Vagina (tissue), 2 donors: ENCODE data around the gene ARL8B. TPM values are rescaled to one million over a fixed set of nuclear protein-coding genes. Genes with fewer than 3 reads are reported as not detected.

Source experiments
- DNase-seq, 2 donors: peaks; one replicate each; pipeline ENCODE4 v3.0.0-alpha.2; 2017; ENCODE audit errors: extremely low spot score in 2 of 2
- H3K27ac ChIP-seq: fragments of 200-600 bp; sonication (generic); one replicate; pipeline ENCODE4 v1.5.1; 2019
- H3K27me3 ChIP-seq: fragments of 200-600 bp; sonication (generic); one replicate; pipeline ENCODE4 v1.5.1; 2019
- H3K36me3 ChIP-seq, 2 donors: fragments of 200-600 bp; sonication (generic); one replicate each; pipeline ENCODE4 v1.5.1; 2017 to 2019
- H3K4me1 ChIP-seq: fragments of 200-600 bp; sonication (generic); one replicate; pipeline ENCODE4 v1.5.1; 2019
- H3K4me3 ChIP-seq, 2 donors: fragments of 200-600 bp; sonication (generic); 1 replicate in 1 of 2; 2 replicates in 1 of 2; pipeline ENCODE4 v1.5.1; 2016 to 2019
- H3K9me3 ChIP-seq: fragments of 200-600 bp; sonication (generic); one replicate; pipeline ENCODE4 v1.5.1; 2019
- POLR2A ChIP-seq, 2 donors: fragments of 450-650 bp; IDR thresholded peaks; one replicate each; pipeline ENCODE4 v1.6.1; 2017; ENCODE audit warnings: antibody characterized with exemption in 2 of 2, mild to moderate bottlenecking in 2 of 2, moderate library complexity in 2 of 2
- POLR2AphosphoS5 ChIP-seq, 2 donors: sonication (generic); formaldehyde crosslinking; IDR thresholded peaks; one replicate each; pipeline ENCODE4 v1.9.0; 2017; ENCODE audit warnings: antibody characterized with exemption in 2 of 2, mild to moderate bottlenecking in 2 of 2, low read depth in 1 of 2; ENCODE audit not compliant: insufficient read depth in 1 of 2
- intact Hi-C: fragments of 100-400 bp; cut with DNase I; formaldehyde crosslinking; loops from one replicate; pipeline ENCODE4 v1.15.1; 2023
- total RNA-seq: library from RNA; depleted of rRNA; stranded (reverse); fragments of >200 nt; gene quantifications from one replicate; pipeline ENCODE4 v1.2.3, GENCODE V29; 2016
- TF ChIP-seq, protein P1 (sequence below), 3 experiments: fragments of 450-650 bp in 2 of 3; fragments of 200-600 bp in 1 of 3; sonication (generic) in 1 of 3; IDR thresholded peaks; one replicate each; pipeline ENCODE4 v1.5.1; 2017 to 2019; ENCODE audit warnings: antibody characterized with exemption in 3 of 3, mild to moderate bottlenecking in 2 of 3, moderate library complexity in 2 of 3

ARL8B gene
- 44.4 TPM for total RNA-seq

DNA sequence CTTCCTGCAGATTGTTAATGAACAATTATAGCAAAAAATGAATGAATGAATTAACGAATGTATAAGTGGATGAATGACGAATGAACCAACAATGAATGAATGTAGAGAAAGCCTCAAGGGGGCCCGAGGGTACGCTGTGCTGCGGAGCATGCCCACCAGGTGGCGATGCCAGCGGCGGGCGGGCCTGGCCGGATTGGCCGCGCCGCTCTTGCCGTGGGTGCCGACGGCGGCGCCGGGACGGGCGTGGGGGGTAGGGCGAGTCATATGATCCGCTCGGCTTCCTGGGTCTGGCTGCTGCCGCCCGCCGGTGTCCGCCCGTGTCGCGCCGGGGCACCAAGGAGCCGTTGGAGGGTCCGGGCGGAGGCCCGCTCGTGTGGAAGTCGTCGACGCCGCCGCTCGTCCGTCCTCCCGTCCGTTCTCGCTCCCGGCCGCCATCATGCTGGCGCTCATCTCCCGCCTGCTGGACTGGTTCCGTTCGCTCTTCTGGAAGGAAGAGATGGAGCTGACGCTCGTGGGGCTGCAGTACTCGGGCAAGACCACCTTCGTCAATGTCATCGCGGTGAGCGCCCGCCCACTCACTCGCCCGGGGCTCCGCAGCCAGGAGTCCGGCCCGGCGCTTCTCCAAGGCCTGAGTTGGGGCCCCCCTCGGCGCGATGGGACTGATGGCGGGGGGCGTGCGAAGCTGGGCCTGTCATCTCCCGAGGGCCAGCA, at the start of gene ARL8B:
Gene ARL8B (plus strand): TSS at position 263 of the 711 bp plus-strand sequence. CDS start 174 bp downstream, at position 437.
- Histone ChIP-seq H3K4me1 (peaks cover 44% of the 10 kb centered on the region), H3K9me3 (no peaks in the 10 kb centered on the region), H3K27ac (peak within 1 kb of the TSS; percentile 98), H3K27me3 (no peaks in the 10 kb centered on the region), H3K4me3 (peak within 1 kb of the TSS; percentile 81 to 98), H3K36me3 (no peaks in the 10 kb centered on the region)
- intact Hi-C loops = loop anchor here (10.0 kb wide), 1 partner anchor 63 kb away; the partner anchor contains the start of gene EDEM1
- TF ChIP-seq POLR2A (IDR thresholded peaks at IDR 0.05) (peak in 1 of 2 donors; percentile 44), POLR2AphosphoS5 (IDR thresholded peaks at IDR 0.05; ENCODE audit: insufficient read depth in 1 of 2, low read depth in 1 of 2) (peak in 1 of 2 donors; percentile 80)
- TF ChIP-seq, protein P1, sequence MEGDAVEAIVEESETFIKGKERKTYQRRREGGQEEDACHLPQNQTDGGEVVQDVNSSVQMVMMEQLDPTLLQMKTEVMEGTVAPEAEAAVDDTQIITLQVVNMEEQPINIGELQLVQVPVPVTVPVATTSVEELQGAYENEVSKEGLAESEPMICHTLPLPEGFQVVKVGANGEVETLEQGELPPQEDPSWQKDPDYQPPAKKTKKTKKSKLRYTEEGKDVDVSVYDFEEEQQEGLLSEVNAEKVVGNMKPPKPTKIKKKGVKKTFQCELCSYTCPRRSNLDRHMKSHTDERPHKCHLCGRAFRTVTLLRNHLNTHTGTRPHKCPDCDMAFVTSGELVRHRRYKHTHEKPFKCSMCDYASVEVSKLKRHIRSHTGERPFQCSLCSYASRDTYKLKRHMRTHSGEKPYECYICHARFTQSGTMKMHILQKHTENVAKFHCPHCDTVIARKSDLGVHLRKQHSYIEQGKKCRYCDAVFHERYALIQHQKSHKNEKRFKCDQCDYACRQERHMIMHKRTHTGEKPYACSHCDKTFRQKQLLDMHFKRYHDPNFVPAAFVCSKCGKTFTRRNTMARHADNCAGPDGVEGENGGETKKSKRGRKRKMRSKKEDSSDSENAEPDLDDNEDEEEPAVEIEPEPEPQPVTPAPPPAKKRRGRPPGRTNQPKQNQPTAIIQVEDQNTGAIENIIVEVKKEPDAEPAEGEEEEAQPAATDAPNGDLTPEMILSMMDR (IDR thresholded peaks at IDR 0.05) = peak; percentile 93 to 99 (median 96)
- DNase-seq = no peak

DNA sequence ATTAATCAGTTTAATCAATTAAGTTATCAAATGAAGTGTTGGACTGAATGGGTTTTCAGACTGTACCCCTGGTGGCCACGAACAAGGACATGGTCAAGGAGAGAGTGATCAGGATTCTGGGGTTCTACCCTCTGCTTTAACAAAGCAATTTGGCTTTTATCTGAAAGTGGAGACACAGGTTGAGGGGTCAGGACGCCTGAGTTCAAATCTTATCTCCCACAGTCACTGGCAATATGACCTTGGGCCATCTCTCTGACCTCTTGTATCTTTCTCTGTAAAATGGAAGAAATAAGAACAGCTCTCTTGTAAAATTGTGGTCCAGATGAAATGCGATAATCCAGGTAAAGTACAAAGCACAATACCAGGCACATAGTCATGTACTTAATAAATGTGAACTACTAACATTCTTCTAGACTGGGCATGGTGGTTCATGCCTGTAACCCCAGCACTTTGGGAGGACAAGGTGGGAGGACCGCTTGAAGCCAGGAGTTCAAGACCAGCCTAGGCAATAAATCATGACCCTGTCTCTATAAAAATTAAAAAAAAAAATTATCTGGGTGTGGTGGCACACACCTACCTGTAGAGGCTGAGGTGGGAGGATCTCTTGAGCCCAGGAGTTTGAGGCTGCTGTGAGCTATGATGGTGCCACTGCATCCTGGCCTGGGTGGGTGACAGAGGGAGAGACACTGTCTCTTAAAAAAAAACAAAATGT, 48.6 kb upstream of the ARL8B start:
- H3K9me3 ChIP-seq = no peaks in the 10 kb centered on the region
- no peaks in the 10 kb centered on the region for H3K27me3 ChIP-seq
- TF ChIP-seq POLR2AphosphoS5 (IDR thresholded peaks at IDR 0.05; ENCODE audit: insufficient read depth in 1 of 2, low read depth in 1 of 2) (no peak), POLR2A (IDR thresholded peaks at IDR 0.05) (no peak)
- TF ChIP-seq, protein P1 (IDR thresholded peaks at IDR 0.05) = no peak
- H3K4me3 ChIP-seq = no peak overlapping the region
- H3K27ac ChIP-seq = no peak overlapping the region
- H3K36me3 ChIP-seq = no peaks in the 10 kb centered on the region
- peaks cover 28% of the 10 kb centered on the region for H3K4me1 ChIP-seq
- DNase-seq = no peak
- intact Hi-C loops = no loop called here

DNA sequence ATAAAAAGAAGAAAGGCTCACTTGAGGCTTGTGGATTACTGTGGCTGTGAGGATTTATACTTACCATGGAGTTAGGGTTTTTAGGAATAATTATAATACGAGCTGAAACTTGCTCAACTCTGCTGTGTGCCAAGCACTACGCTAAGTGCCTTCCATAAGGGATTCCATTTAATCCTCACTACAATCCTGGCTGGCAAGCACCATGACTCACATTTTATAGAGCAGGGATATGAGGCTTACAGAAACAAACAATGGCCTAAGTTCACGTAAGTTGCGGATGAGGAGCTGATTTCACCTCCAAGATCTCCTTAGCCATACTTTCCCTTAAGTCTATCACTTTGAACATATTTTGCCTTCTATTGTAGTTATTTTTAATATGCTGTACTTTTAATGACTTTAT, 43.9 kb upstream of the ARL8B start:
- Histone ChIP-seq H3K4me3 (no peak overlapping the region), H3K27me3 (no peaks in the 10 kb centered on the region), H3K4me1 (peaks cover 14% of the 10 kb centered on the region), H3K9me3 (no peaks in the 10 kb centered on the region), H3K36me3 (no peaks in the 10 kb centered on the region), H3K27ac (no peak overlapping the region)
- intact Hi-C loops = no loop called here
- DNase-seq = no peak
- TF ChIP-seq POLR2AphosphoS5 (IDR thresholded peaks at IDR 0.05; ENCODE audit: insufficient read depth in 1 of 2, low read depth in 1 of 2) (peak in 1 of 2 donors; percentile 90), POLR2A (IDR thresholded peaks at IDR 0.05) (no peak)

DNA sequence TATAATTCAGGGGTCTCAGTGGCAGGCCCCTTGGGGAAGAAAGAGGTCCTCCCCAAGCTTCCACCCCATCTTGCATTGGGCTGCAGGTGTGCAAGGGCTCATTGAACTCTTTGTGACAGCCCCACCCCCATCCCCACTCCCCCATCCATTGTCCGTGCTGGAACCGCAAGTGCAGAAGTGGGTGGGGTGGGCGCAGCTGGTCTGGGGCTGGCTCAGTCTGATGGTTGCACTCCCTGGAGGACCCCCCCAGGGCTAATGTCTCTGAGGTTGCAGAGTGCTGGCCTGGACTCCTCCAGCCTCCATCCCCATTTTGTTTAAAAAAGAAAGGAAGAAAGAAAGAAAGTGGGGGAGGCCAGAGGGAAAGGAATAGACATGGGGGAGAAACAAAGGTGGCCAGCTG, 42.3 kb upstream of the ARL8B start:
- no peaks in the 10 kb centered on the region for H3K27me3 ChIP-seq
- no peak for DNase-seq

More for the DNA sequence above, 42.3 kb upstream of the ARL8B start:
- intact Hi-C loops = no loop called here
- no peaks in the 10 kb centered on the region for H3K9me3 ChIP-seq
- no peak overlapping the region for H3K27ac ChIP-seq
- H3K4me3 ChIP-seq = no peak overlapping the region
- no peaks in the 10 kb centered on the region for H3K36me3 ChIP-seq
- peaks cover 14% of the 10 kb centered on the region for H3K4me1 ChIP-seq
- TF ChIP-seq POLR2AphosphoS5 (IDR thresholded peaks at IDR 0.05; ENCODE audit: insufficient read depth in 1 of 2, low read depth in 1 of 2) (no peak), POLR2A (IDR thresholded peaks at IDR 0.05) (no peak)
- TF ChIP-seq, protein P1 (IDR thresholded peaks at IDR 0.05) = no peak
